AG09319 (cell line): ENCODE results near the gene KAT14.
"Not testable (repeated sequence)": the region's sequence is repeated elsewhere in the genome, so short reads cannot be mapped to it uniquely, and the experiment has no call there.

Source experiments
- DNase-seq: peaks from one replicate; pipeline ENCODE4 v3.0.0-alpha.2; 2010; ENCODE audit warnings: low read depth; ENCODE audit errors: extremely low read depth
- CTCF ChIP-seq: IDR thresholded peaks from 2 replicates; pipeline ENCODE4 v1.5.1; 2011; ENCODE audit warnings: low read depth, mild to moderate bottlenecking, inconsistent platforms, low read length, moderate library complexity

The KAT14 gene

GRCh38 chr20:18180815-18181214 is 43.2 kb downstream of the KAT14 start:
- no peak for TF ChIP-seq CTCF
- DNase-seq, result no peak

GRCh38 chr20:18187020-18187419 is 49.4 kb downstream of the KAT14 start:
- no peak for DNase-seq
- TF ChIP-seq CTCF, result no peak

- no peak for TF ChIP-seq CTCF
- DNase-seq, result no peak
Measured at GRCh38 chr20:18188434-18188833, 50.8 kb downstream of the KAT14 start.

GRCh38 chr20:18190338-18191233 is 52.9 kb downstream of the KAT14 start:
- TF ChIP-seq CTCF, result no peak
- no peak for DNase-seq

- DNase-seq, result no peak
- no peak for TF ChIP-seq CTCF
Measured at GRCh38 chr20:18191306-18191705, 53.6 kb downstream of the KAT14 start.

GRCh38 chr20:18194461-18194860 is 56.8 kb downstream of the KAT14 start:
- DNase-seq, result not testable (repeated sequence)

GRCh38 chr20:18195931-18196330 is 58.3 kb downstream of the KAT14 start:
- no peak for TF ChIP-seq CTCF
- DNase-seq, result no peak

- no peak for TF ChIP-seq CTCF
- no peak for DNase-seq
Measured at GRCh38 chr20:18197382-18198070, 59.9 kb downstream of the KAT14 start.
